PC-3 (cell line): ENCODE measurements around the gene CD69. TPM values are rescaled to one million over a fixed set of nuclear protein-coding genes. Genes with fewer than 3 reads are reported as not detected.

Experiments used
- ATAC-seq: fragments of 200-7000 bp; cut with Tn5 transposase; 2 replicates; pipeline ENCODE4 v1.9.1; 2020; ENCODE audit warnings: mild to moderate bottlenecking, moderate library complexity
- BruUV-seq: library from RNA; stranded (reverse); fragments of 400-500 nt; replicated peaks from 2 replicates; lab custom pipeline; 2021; lab: Mats Ljungman, UMichigan
- CTCF ChIA-PET: fragments of 300-600 bp; sonication (Branson Sonifier 250); formaldehyde crosslinking; loops from one replicate; lab custom pipeline; 2022; ENCODE audit warnings: antibody characterized with exemption; lab: Charles Lee
- POLR2A ChIA-PET: fragments of 300-600 bp; sonication (Branson Sonifier 250); formaldehyde crosslinking; loops from one replicate; lab custom pipeline; 2022; ENCODE audit warnings: antibody characterized with exemption; ENCODE audit not compliant: unreplicated experiment; lab: Charles Lee
- DNase-seq: peaks from one replicate; pipeline ENCODE4 v3.0.0-alpha.2; 2015
- H2AFZ ChIP-seq: fragments of 300-600 bp; sonication (generic); 2 replicates; pipeline ENCODE4 v1.6.0; 2016; ENCODE audit warnings: antibody characterized with exemption, low read length
- H3F3A ChIP-seq: fragments of 300-600 bp; sonication (generic); one replicate; pipeline ENCODE4 v1.6.0; 2017; ENCODE audit warnings: antibody characterized with exemption, low read length, control low read depth, mild to moderate bottlenecking; ENCODE audit not compliant: unreplicated experiment
- H3K27ac ChIP-seq: fragments of 300-600 bp; sonication (generic); 2 replicates; pipeline ENCODE4 v1.5.1; 2016; ENCODE audit warnings: mild to moderate bottlenecking, low read length
- H3K27me3 ChIP-seq: fragments of 300-600 bp; sonication (generic); 2 replicates; pipeline ENCODE4 v1.6.1; 2016; ENCODE audit warnings: low read length, mixed read lengths
- H3K36me3 ChIP-seq: fragments of 300-600 bp; sonication (generic); 2 replicates; pipeline ENCODE4 v1.6.1; 2016; ENCODE audit warnings: low read depth, mixed run types, low read length, mixed read lengths
- H3K4me1 ChIP-seq: fragments of 300-600 bp; sonication (generic); 2 replicates; pipeline ENCODE4 v1.5.1; 2016; ENCODE audit warnings: low read length; ENCODE audit not compliant: insufficient read depth
- H3K4me2 ChIP-seq: fragments of 300-600 bp; sonication (generic); 2 replicates; pipeline ENCODE4 v1.6.0; 2016; ENCODE audit warnings: low read length
- H3K4me3 ChIP-seq: fragments of 300-600 bp; sonication (generic); 2 replicates; pipeline ENCODE4 v1.5.1; 2016; ENCODE audit warnings: mild to moderate bottlenecking, low read length, mixed read lengths
- H3K79me2 ChIP-seq: fragments of 300-600 bp; sonication (generic); 2 replicates; pipeline ENCODE4 v1.6.1; 2017; ENCODE audit warnings: low read length, mixed read lengths
- H3K9ac ChIP-seq: fragments of 300-600 bp; sonication (generic); 2 replicates; pipeline ENCODE4 v1.6.0; 2016; ENCODE audit warnings: mild to moderate bottlenecking, low read length
- H3K9me2 ChIP-seq: fragments of 300-600 bp; sonication (generic); replicated peaks from 2 replicates; pipeline ENCODE4 v1.6.1; 2016; ENCODE audit warnings: mixed run types, low read length, mixed read lengths
- H3K9me3 ChIP-seq: fragments of 300-600 bp; sonication (generic); 2 replicates; pipeline ENCODE4 v1.6.1; 2016; ENCODE audit warnings: low read length, mixed read lengths
- H4K20me1 ChIP-seq: fragments of 300-600 bp; sonication (generic); 2 replicates; pipeline ENCODE4 v1.6.1; 2016; ENCODE audit warnings: low read length, mixed read lengths
- CTCF ChIP-seq: fragments of 300-600 bp; sonication (generic); conservative IDR thresholded peaks from 2 replicates; pipeline ENCODE4 v1.5.1; 2017; ENCODE audit warnings: antibody characterized with exemption, low read depth, mild to moderate bottlenecking, low read length
- EZH2 ChIP-seq: fragments of 300-600 bp; sonication (generic); IDR thresholded peaks from one replicate; pipeline ENCODE4 v1.6.1; 2017; ENCODE audit warnings: antibody characterized with exemption, mild to moderate bottlenecking, low read length; ENCODE audit not compliant: unreplicated experiment
- EZH2phosphoT487 ChIP-seq: fragments of 300-600 bp; sonication (generic); IDR thresholded peaks from 2 replicates; pipeline ENCODE4 v1.6.1; 2018; ENCODE audit warnings: mild to moderate bottlenecking, antibody characterized with exemption, low read length, borderline replicate concordance
- intact Hi-C: fragments of 100-400 bp; cut with micrococcal nuclease; formaldehyde crosslinking; loops from 2 replicates; pipeline ENCODE4 v1.9.0; 2023
- total RNA-seq: library from RNA; depleted of rRNA; stranded (reverse); fragments of >200 nt; gene quantifications from 2 replicates; pipeline ENCODE4 v1.2.3, GENCODE V29; 2014

The CD69 gene
- total RNA-seq, 1 experiment from 2014 or later: not detected

- intact Hi-C loops: no loop called here
Measured at GRCh38 chr12:9755035-9755434, 5.7 kb downstream of the CD69 start.

DNA sequence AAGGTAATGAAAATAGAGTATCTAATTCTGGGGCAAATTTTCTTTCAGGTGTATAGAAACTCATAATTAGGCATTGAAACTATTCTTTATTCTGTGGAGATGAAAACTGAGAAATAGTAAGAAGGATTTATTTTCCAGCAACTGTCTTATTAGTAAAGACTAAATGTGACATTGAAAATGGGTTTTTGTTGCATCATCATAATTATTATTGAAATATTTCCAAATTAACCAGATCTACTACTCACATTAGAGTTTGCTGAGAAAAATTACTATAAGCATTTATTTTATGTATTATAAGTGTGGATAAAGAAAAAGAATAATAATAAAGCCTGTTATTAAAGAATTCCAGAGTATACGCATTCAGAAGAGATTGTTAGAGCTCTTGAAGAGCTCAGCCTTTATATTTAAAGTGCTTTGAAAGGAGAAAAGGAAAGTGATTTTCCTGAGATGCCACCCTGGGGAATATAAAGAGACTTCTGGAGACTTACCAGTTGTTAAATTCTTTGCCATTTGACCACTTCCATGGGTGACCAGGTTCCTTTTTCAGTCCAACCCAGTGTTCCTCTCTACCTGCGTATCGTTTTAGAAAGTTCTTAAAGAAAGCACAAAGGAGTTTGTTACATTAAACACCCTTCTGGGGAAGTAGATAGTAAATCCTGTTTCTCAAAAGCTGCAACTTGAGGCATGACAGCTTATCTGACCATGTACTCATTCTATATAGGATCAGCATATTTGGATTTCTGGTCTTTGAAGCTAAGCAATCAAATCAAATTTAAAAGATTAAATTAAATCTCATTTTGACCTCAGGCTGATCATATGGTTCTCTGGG is 6.4 kb downstream of the CD69 start:
- DNase-seq (no peak), ATAC-seq (no peak)
- no TSS peak for BruUV-seq
- Histone ChIP-seq H3K27me3 (peaks cover 4% of the 10 kb centered on the region; the same call in 1 of the 2 replicates), H3K9me3 (no peaks in the 10 kb centered on the region), H3K4me3 (no peak overlapping the region), H2AFZ (no peak overlapping the region), H3K36me3 (no peaks in the 10 kb centered on the region), H3K4me1 (no peaks in the 10 kb centered on the region), H4K20me1 (no peaks in the 10 kb centered on the region), H3K9ac (no peak overlapping the region), H3K9me2 (no peaks in the 10 kb centered on the region), H3K27ac (no peak overlapping the region), H3K4me2 (no peak overlapping the region), H3K79me2 (no peaks in the 10 kb centered on the region), H3F3A (no peaks in the 10 kb centered on the region)
- TF ChIP-seq EZH2phosphoT487: no peak
- TF ChIP-seq CTCF: no peak
- TF ChIP-seq EZH2: no peak
- CTCF ChIA-PET: interaction anchor here (0.6 to 0.9 kb wide), 2 partner anchors 15 to 43 kb away, joined by 3 to 5 read pairs; no protein-coding TSS in a partner anchor
- intact Hi-C loops: no loop called here
- POLR2A ChIA-PET: no interaction called here

More at GRCh38 chr12:9755035-9755434, 5.7 kb downstream of the CD69 start:
- no peak overlapping the region for H3K9ac ChIP-seq
- no peaks in the 10 kb centered on the region for H3K9me3 ChIP-seq
- ATAC-seq (no peak), DNase-seq (no peak)
- no peaks in the 10 kb centered on the region for H3F3A ChIP-seq
- no TSS peak for BruUV-seq
- H2AFZ ChIP-seq: no peak overlapping the region
- ChIA-PET CTCF (no interaction called here), POLR2A (no interaction called here)
- TF ChIP-seq EZH2 (no peak), CTCF (no peak), EZH2phosphoT487 (no peak)
- no peak overlapping the region for H3K4me2 ChIP-seq
- H4K20me1 ChIP-seq: no peaks in the 10 kb centered on the region
- H3K36me3 ChIP-seq: no peaks in the 10 kb centered on the region
- H3K79me2 ChIP-seq: no peaks in the 10 kb centered on the region
- H3K27ac ChIP-seq: no peak overlapping the region
- H3K4me3 ChIP-seq: no peak overlapping the region
- no peaks in the 10 kb centered on the region for H3K4me1 ChIP-seq
- H3K9me2 ChIP-seq: no peaks in the 10 kb centered on the region
- peaks cover 4% of the 10 kb centered on the region; the same call in 1 of the 2 replicates for H3K27me3 ChIP-seq

GRCh38 chr12:9753498-9753897 is 7.2 kb downstream of the CD69 start:
- Histone ChIP-seq H3F3A (no peaks in the 10 kb centered on the region), H2AFZ (no peak overlapping the region), H3K79me2 (no peaks in the 10 kb centered on the region), H3K4me3 (no peak overlapping the region), H3K4me1 (no peaks in the 10 kb centered on the region), H3K27me3 (peaks cover 4% of the 10 kb centered on the region; the same call in 1 of the 2 replicates), H3K27ac (no peak overlapping the region), H3K9ac (no peak overlapping the region), H3K9me3 (no peaks in the 10 kb centered on the region), H4K20me1 (no peaks in the 10 kb centered on the region), H3K36me3 (no peaks in the 10 kb centered on the region), H3K4me2 (no peak overlapping the region), H3K9me2 (no peaks in the 10 kb centered on the region)
- no TSS peak for BruUV-seq
- DNase-seq (no peak), ATAC-seq (no peak)
- CTCF ChIA-PET: interaction anchor here (0.6 to 0.9 kb wide), 2 partner anchors 16 to 44 kb away, joined by 3 to 5 read pairs; no protein-coding TSS in a partner anchor
- TF ChIP-seq EZH2 (no peak), EZH2phosphoT487 (no peak), CTCF (no peak)
- intact Hi-C loops: no loop called here
- POLR2A ChIA-PET: no interaction called here
